Keratinocyte (primary cell): ENCODE measurements around the gene CC2D2A. TPM values are rescaled to one million over a fixed set of nuclear protein-coding genes. Genes with fewer than 3 reads are reported as not detected.

Source experiments
- DNase-seq: peaks from one replicate; pipeline ENCODE4 v3.0.0-alpha.2; 2011; ENCODE audit warnings: low read depth, missing footprints, low spot score
- FAIRE-seq: peaks from 2 replicates; lab custom pipeline; 2011; peaks lifted over from hg19 to GRCh38; lab: Jason Lieb, UNC
- H2AFZ ChIP-seq: 2 replicates; pipeline ENCODE4 v1.6.0; 2012; ENCODE audit warnings: low read length, control low read depth, inconsistent platforms; ENCODE audit not compliant: control insufficient read depth
- H3K27ac ChIP-seq: 2 replicates; pipeline ENCODE4 v1.5.1; 2011; ENCODE audit warnings: low read length; ENCODE audit not compliant: control insufficient read depth, insufficient read depth
- H3K27me3 ChIP-seq: 3 replicates; pipeline ENCODE4 v1.6.0; 2011; ENCODE audit warnings: low read length; ENCODE audit not compliant: control insufficient read depth, insufficient read depth; ENCODE audit errors: extremely low read depth
- H3K36me3 ChIP-seq, 2 experiments: 2 replicates in 1 of 2; 3 replicates in 1 of 2; pipeline ENCODE4 v1.5.1; 2011; ENCODE audit warnings: low read length in 2 of 2, mild to moderate bottlenecking in 1 of 2; ENCODE audit not compliant: control insufficient read depth in 2 of 2, insufficient read depth in 2 of 2; ENCODE audit errors: extremely low read depth in 1 of 2
- H3K4me1 ChIP-seq: 3 replicates; pipeline ENCODE4 v1.5.1; 2011; ENCODE audit warnings: low read length; ENCODE audit not compliant: control insufficient read depth, insufficient read depth; ENCODE audit errors: extremely low read depth
- H3K4me2 ChIP-seq: 3 replicates; pipeline ENCODE4 v1.6.0; 2011; ENCODE audit warnings: low read depth, low read length; ENCODE audit not compliant: control insufficient read depth, insufficient read depth; ENCODE audit errors: extremely low read depth
- H3K4me3 ChIP-seq, 3 experiments: fragments of 200-600 bp in 1 of 3; sonication (generic) in 1 of 3; 2 replicates in 2 of 3; 3 replicates in 1 of 3; pipeline ENCODE4 v1.5.1; 2011 to 2016; ENCODE audit warnings: low read length in 3 of 3, mild to moderate bottlenecking in 3 of 3, control low read depth in 2 of 3, inconsistent platforms in 1 of 3, low read depth in 1 of 3, mixed read lengths in 1 of 3, mixed run types in 1 of 3, moderate library complexity in 1 of 3; ENCODE audit not compliant: control insufficient read depth in 2 of 3, insufficient read depth in 2 of 3; ENCODE audit errors: extremely low read depth in 1 of 3
- H3K79me2 ChIP-seq: 2 replicates; pipeline ENCODE4 v1.6.0; 2012; ENCODE audit warnings: low read length; ENCODE audit not compliant: control insufficient read depth, insufficient read depth
- H3K9ac ChIP-seq: 3 replicates; pipeline ENCODE4 v1.6.0; 2011; ENCODE audit warnings: low read length; ENCODE audit not compliant: control insufficient read depth, insufficient read depth; ENCODE audit errors: extremely low read depth
- H3K9me1 ChIP-seq: 3 replicates; pipeline ENCODE4 v1.6.0; 2011; ENCODE audit warnings: low read length; ENCODE audit not compliant: control insufficient read depth, insufficient read depth; ENCODE audit errors: extremely low read depth
- H3K9me3 ChIP-seq: 2 replicates; pipeline ENCODE4 v1.5.1; 2012; ENCODE audit warnings: low read depth, low read length; ENCODE audit not compliant: control insufficient read depth
- H4K20me1 ChIP-seq: 3 replicates; pipeline ENCODE4 v1.6.0; 2011; ENCODE audit warnings: low read length; ENCODE audit not compliant: control insufficient read depth, insufficient read depth; ENCODE audit errors: extremely low read depth
- CTCF ChIP-seq, 3 experiments: IDR thresholded peaks in 1 of 3; conservative IDR thresholded peaks in 1 of 3; optimal IDR thresholded peaks in 1 of 3; 2 replicates in 2 of 3; 3 replicates in 1 of 3; pipeline versions ENCODE3 to v1.5.1; 2011; ENCODE audit warnings: low read length in 3 of 3, mild to moderate bottlenecking in 3 of 3, moderate library complexity in 2 of 3, control low read depth in 1 of 3, inconsistent platforms in 1 of 3; ENCODE audit not compliant: insufficient read depth in 2 of 3; ENCODE audit errors: extremely low read depth in 1 of 3
- EZH2 ChIP-seq: IDR thresholded peaks from one replicate; pipeline ENCODE4 v1.6.1; 2012; ENCODE audit warnings: inconsistent platforms, mild to moderate bottlenecking, low read length, moderate library complexity
- dilution Hi-C: fragments of 300-500 bp; cut with MboI; formaldehyde crosslinking; loops from one replicate; pipeline ENCODE4 v1.7.0; 2020; ENCODE audit warnings: low sequenced_read_pairs; ENCODE audit not compliant: extremely low pct_ligation_motif_present
- polyA plus RNA-seq, 5 experiments: library from polyadenylated mRNA; depleted of rRNA in 3 of 5; stranded (reverse) in 3 of 5; stranded (forward) in 1 of 5; unstranded in 1 of 5; fragments of >200 nt; gene quantifications; 1 replicate in 1 of 5; 2 replicates in 3 of 5; 3 replicates in 1 of 5; pipeline versions ENCODE4 v1.2.1 to v1.2.3, GENCODE V29; 2011 to 2012; ENCODE audit warnings: missing spikeins in 2 of 5, low read depth in 1 of 5, low replicate concordance in 1 of 5

Gene CC2D2A
- polyA plus RNA-seq, 1 donor (not counting 4 experiments of a cell fraction or from before 2014, with no cell fraction given) = 11.8 TPM

- FAIRE-seq (no peak), DNase-seq (no peak)
- Histone ChIP-seq H3K27me3 (no peaks in the 10 kb centered on the region), H3K27ac (peak overlapping the region; percentile 84), H3K36me3 (peaks cover 0 to 3% of the 10 kb centered on the region in 2 experiments), H3K4me2 (peak overlapping the region; percentile 91), H3K4me1 (peaks cover 4% of the 10 kb centered on the region), H3K9me1 (no peaks in the 10 kb centered on the region), H3K4me3 (peak overlapping the region; percentile 28 to 77 (median 72)), H2AFZ (peak overlapping the region; percentile 98), H4K20me1 (no peaks in the 10 kb centered on the region), H3K79me2 (no peaks in the 10 kb centered on the region), H3K9me3 (no peaks in the 10 kb centered on the region), H3K9ac (peak overlapping the region; percentile 87)
- TF ChIP-seq CTCF (optimal IDR thresholded peaks at IDR 0.05 in 1 of 3, IDR thresholded peaks at IDR 0.05 in 1 of 3, conservative IDR thresholded peaks at IDR 0.05 in 1 of 3; ENCODE audit: extremely low read depth in 1 of 3, insufficient read depth in 2 of 3, low read length in 3 of 3) (no peak), EZH2 (no peak)
- dilution Hi-C loops = no loop called here
Measured at GRCh38 chr4:15479913-15480185, 10.2 kb downstream of the CC2D2A start.

GRCh38 chr4:15481961-15482745 is 12.5 kb downstream of the CC2D2A start:
- Histone ChIP-seq H4K20me1 (no peaks in the 10 kb centered on the region), H3K36me3 (peaks cover 0 to 3% of the 10 kb centered on the region in 2 experiments), H3K9me3 (no peaks in the 10 kb centered on the region), H3K4me2 (no peak overlapping the region), H3K9ac (no peak overlapping the region), H3K4me3 (no peak overlapping the region), H2AFZ (no peak overlapping the region), H3K9me1 (no peaks in the 10 kb centered on the region), H3K27ac (no peak overlapping the region), H3K4me1 (peaks cover 4% of the 10 kb centered on the region), H3K79me2 (no peaks in the 10 kb centered on the region), H3K27me3 (no peaks in the 10 kb centered on the region)
- no peak for FAIRE-seq
- dilution Hi-C loops = no loop called here
- DNase-seq = no peak
- no peak for TF ChIP-seq CTCF (optimal IDR thresholded peaks at IDR 0.05 in 1 of 3, IDR thresholded peaks at IDR 0.05 in 1 of 3, conservative IDR thresholded peaks at IDR 0.05 in 1 of 3; ENCODE audit: extremely low read depth in 1 of 3, insufficient read depth in 2 of 3, low read length in 3 of 3)
- no peak for TF ChIP-seq EZH2
